Osteocyte (in vitro differentiated cells): ENCODE data around the gene TGFBR3. TPM values are rescaled to one million over a fixed set of nuclear protein-coding genes. Genes with fewer than 3 reads are reported as not detected.
A peak's percentile ranks its signal among the peaks of the same experiment; 100 is the strongest.

Experiments
- DNase-seq: peaks from one replicate; pipeline ENCODE4 v3.0.0; 2021; ENCODE audit warnings: mixed read lengths; ENCODE audit not compliant: unreplicated experiment; ENCODE audit errors: extremely low spot score
- H3K27ac Mint-ChIP-seq: one replicate; pipeline ENCODE4 v1.8.0; 2021; ENCODE audit warnings: mild to moderate bottlenecking, mixed read lengths; ENCODE audit not compliant: unreplicated experiment
- H3K27me3 Mint-ChIP-seq: one replicate; pipeline ENCODE4 v1.8.0; 2021; ENCODE audit warnings: mixed read lengths; ENCODE audit not compliant: unreplicated experiment
- H3K36me3 Mint-ChIP-seq: one replicate; pipeline ENCODE4 v1.8.0; 2021; ENCODE audit warnings: mixed read lengths; ENCODE audit not compliant: unreplicated experiment
- H3K4me1 Mint-ChIP-seq: one replicate; pipeline ENCODE4 v1.8.0; 2021; ENCODE audit warnings: mixed read lengths; ENCODE audit not compliant: unreplicated experiment
- H3K4me3 Mint-ChIP-seq: one replicate; pipeline ENCODE4 v1.8.0; 2021; ENCODE audit warnings: mild to moderate bottlenecking, moderate library complexity, mixed read lengths; ENCODE audit not compliant: unreplicated experiment
- H3K9me3 Mint-ChIP-seq: one replicate; pipeline ENCODE4 v1.8.0; 2021; ENCODE audit warnings: mixed read lengths; ENCODE audit not compliant: unreplicated experiment
- CTCF ChIP-seq: fragments of 200-600 bp; sonication (generic); IDR thresholded peaks from 2 replicates; pipeline ENCODE4 v1.5.0; 2021; ENCODE audit warnings: antibody characterized with exemption, mild to moderate bottlenecking, moderate library complexity
- total RNA-seq: library from RNA; stranded (reverse); gene quantifications from 2 replicates; pipeline ENCODE4 v1.2.1, GENCODE V29; 2021

TGFBR3 gene
- total RNA-seq, 1 donor from 2014 or later = 14.1 TPM

GRCh38 chr1:91866425-91866824 is 19.5 kb downstream of the TGFBR3 start:
- Mint-ChIP-seq H3K4me1 (peaks cover 16% of the 10 kb centered on the region), H3K27ac (no peak overlapping the region), H3K4me3 (no peak overlapping the region), H3K36me3 (no peaks in the 10 kb centered on the region), H3K9me3 (no peaks in the 10 kb centered on the region), H3K27me3 (no peaks in the 10 kb centered on the region)
- TF ChIP-seq CTCF = no peak
- DNase-seq = no peak

GRCh38 chr1:91864017-91864700 is 21.8 kb downstream of the TGFBR3 start:
- no peak for DNase-seq
- peak overlapping the region; percentile 40 for H3K4me3 Mint-ChIP-seq

GRCh38 chr1:91863498-91863897 is 22.5 kb downstream of the TGFBR3 start:
- Mint-ChIP-seq H3K27ac (peak overlapping the region; percentile 87), H3K27me3 (no peaks in the 10 kb centered on the region), H3K9me3 (no peaks in the 10 kb centered on the region), H3K4me3 (no peak overlapping the region), H3K4me1 (peaks cover 16% of the 10 kb centered on the region), H3K36me3 (peaks cover 8% of the 10 kb centered on the region)
- TF ChIP-seq CTCF = no peak
- DNase-seq = no peak

More at GRCh38 chr1:91864017-91864700, 21.8 kb downstream of the TGFBR3 start:
- H3K4me1 Mint-ChIP-seq = peaks cover 16% of the 10 kb centered on the region
- no peak for TF ChIP-seq CTCF
- H3K27ac Mint-ChIP-seq = peak overlapping the region; percentile 87
- H3K27me3 Mint-ChIP-seq = no peaks in the 10 kb centered on the region
- H3K9me3 Mint-ChIP-seq = no peaks in the 10 kb centered on the region
- peaks cover 6% of the 10 kb centered on the region for H3K36me3 Mint-ChIP-seq

GRCh38 chr1:91862120-91862519 is 23.8 kb downstream of the TGFBR3 start:
- no peaks in the 10 kb centered on the region for H3K27me3 Mint-ChIP-seq
- TF ChIP-seq CTCF = no peak
- H3K4me3 Mint-ChIP-seq = no peak overlapping the region
- DNase-seq = no peak
- peaks cover 9% of the 10 kb centered on the region for H3K36me3 Mint-ChIP-seq
- H3K9me3 Mint-ChIP-seq = no peaks in the 10 kb centered on the region
- H3K4me1 Mint-ChIP-seq = peaks cover 16% of the 10 kb centered on the region
- no peak overlapping the region for H3K27ac Mint-ChIP-seq

- TF ChIP-seq CTCF = no peak
- Mint-ChIP-seq H3K4me3 (no peak overlapping the region), H3K4me1 (no peaks in the 10 kb centered on the region), H3K27ac (no peak overlapping the region), H3K36me3 (peaks cover 12% of the 10 kb centered on the region), H3K27me3 (no peaks in the 10 kb centered on the region), H3K9me3 (no peaks in the 10 kb centered on the region)
- DNase-seq = no peak
Measured at GRCh38 chr1:91857557-91858239, 28.3 kb downstream of the TGFBR3 start.
